Breast epithelium (tissue), 4 donors: Measurements from ENCODE around the gene VAMP8. TPM values are rescaled to one million over a fixed set of nuclear protein-coding genes. Genes with fewer than 3 reads are reported as not detected.

Experiments
- DNase-seq, 2 donors: peaks; one replicate each; pipeline ENCODE4 v3.0.0-alpha.2; 2019; ENCODE audit warnings: low spot score in 2 of 2
- H3K27ac ChIP-seq, 2 donors: fragments of 200-600 bp; sonication (generic) in 1 of 2; one replicate each; pipeline ENCODE4 v1.5.1; 2016 to 2019; ENCODE audit warnings: mild to moderate bottlenecking in 1 of 2
- H3K27me3 ChIP-seq, 2 donors: fragments of 200-600 bp; sonication (generic) in 1 of 2; one replicate each; pipeline versions ENCODE4 v1.5.1 to v1.6.0; 2017 to 2019; ENCODE audit warnings: control low read depth in 1 of 2, mild to moderate bottlenecking in 1 of 2
- H3K36me3 ChIP-seq: fragments of 200-600 bp; one replicate; pipeline ENCODE4 v1.5.1; 2019
- H3K4me1 ChIP-seq, 2 donors: fragments of 200-600 bp; sonication (generic); one replicate each; pipeline ENCODE4 v1.5.1; 2016 to 2019; ENCODE audit warnings: control low read depth in 1 of 2
- H3K4me3 ChIP-seq, 3 donors: fragments of 200-600 bp; sonication (generic); 1 replicate in 2 of 3; 2 replicates in 1 of 3; pipeline ENCODE4 v1.5.1; 2016 to 2019; ENCODE audit warnings: mild to moderate bottlenecking in 3 of 3, moderate library complexity in 2 of 3
- H3K9me3 ChIP-seq, 2 donors: fragments of 200-600 bp; sonication (generic) in 1 of 2; one replicate each; pipeline ENCODE4 v1.5.1; 2016 to 2019; ENCODE audit warnings: control low read depth in 1 of 2
- CTCF ChIP-seq, 3 donors: fragments of 450-650 bp; IDR thresholded peaks; one replicate each; pipeline ENCODE4 v1.5.1; 2016 to 2017; ENCODE audit warnings: antibody characterized with exemption in 3 of 3, mild to moderate bottlenecking in 3 of 3, moderate library complexity in 3 of 3
- POLR2A ChIP-seq: fragments of 450-650 bp; IDR thresholded peaks from one replicate; pipeline ENCODE4 v1.6.1; 2016; ENCODE audit warnings: antibody characterized with exemption, mild to moderate bottlenecking, moderate library complexity
- POLR2AphosphoS5 ChIP-seq, 3 donors: sonication (generic); formaldehyde crosslinking; IDR thresholded peaks; one replicate each; pipeline ENCODE4 v1.6.1; 2017; ENCODE audit warnings: antibody characterized with exemption in 3 of 3
- intact Hi-C: fragments of 100-400 bp; cut with DNase I; formaldehyde crosslinking; loops from one replicate; pipeline ENCODE4 v1.15.1; 2023; ENCODE audit warnings: low total_unique reads
- total RNA-seq, 3 donors: library from RNA; depleted of rRNA; stranded (reverse); fragments of >200 nt; gene quantifications; one replicate each; pipeline ENCODE4 v1.1.0, GENCODE V29; 2016

Gene VAMP8
- total RNA-seq, 3 donors from 2014 or later: 23.2 to 127 (median 55.7) TPM

GRCh38 chr2:85621338-85621737, 44.0 kb downstream of the VAMP8 start:
- peaks cover 4% of the 10 kb centered on the region for H3K36me3 ChIP-seq

GRCh38 chr2:85623991-85624390, 46.6 kb downstream of the VAMP8 start:
- H3K36me3 ChIP-seq: peaks cover 4% of the 10 kb centered on the region
- H3K27ac ChIP-seq: no peak overlapping the region
- H3K4me1 ChIP-seq: no peaks in the 10 kb centered on the region
- no peaks in the 10 kb centered on the region for H3K9me3 ChIP-seq
- TF ChIP-seq POLR2A (no peak), POLR2AphosphoS5 (IDR thresholded peaks at IDR 0.05) (no peak), CTCF (IDR thresholded peaks at IDR 0.05) (no peak)
- intact Hi-C loops: no loop called here
- H3K4me3 ChIP-seq: no peak overlapping the region
- DNase-seq: no peak
- no peaks in the 10 kb centered on the region for H3K27me3 ChIP-seq

More at GRCh38 chr2:85621338-85621737, 44.0 kb downstream of the VAMP8 start:
- DNase-seq: no peak
- no peak for TF ChIP-seq CTCF (IDR thresholded peaks at IDR 0.05)
- no peak for TF ChIP-seq POLR2A
- TF ChIP-seq POLR2AphosphoS5 (IDR thresholded peaks at IDR 0.05): no peak
- Histone ChIP-seq H3K4me3 (no peak overlapping the region), H3K27me3 (no peaks in the 10 kb centered on the region), H3K27ac (no peak overlapping the region), H3K4me1 (peaks cover 0 to 5% of the 10 kb centered on the region in 2 donors), H3K9me3 (no peaks in the 10 kb centered on the region)
- intact Hi-C loops: no loop called here

- TF ChIP-seq CTCF (IDR thresholded peaks at IDR 0.05) (no peak), POLR2A (no peak), POLR2AphosphoS5 (IDR thresholded peaks at IDR 0.05) (no peak)
- Histone ChIP-seq H3K27ac (no peak overlapping the region), H3K9me3 (no peaks in the 10 kb centered on the region), H3K27me3 (no peaks in the 10 kb centered on the region), H3K4me3 (no peak overlapping the region), H3K4me1 (no peaks in the 10 kb centered on the region), H3K36me3 (no peaks in the 10 kb centered on the region)
- intact Hi-C loops: no loop called here
- no peak for DNase-seq
Observed at GRCh38 chr2:85628658-85629057, 51.3 kb downstream of the VAMP8 start.

GRCh38 chr2:85631316-85631715, 53.9 kb downstream of the VAMP8 start:
- TF ChIP-seq CTCF (IDR thresholded peaks at IDR 0.05): no peak
- TF ChIP-seq POLR2A: no peak
- no peak for TF ChIP-seq POLR2AphosphoS5 (IDR thresholded peaks at IDR 0.05)
- DNase-seq: no peak
- H3K27ac ChIP-seq: no peak overlapping the region
- no peaks in the 10 kb centered on the region for H3K4me1 ChIP-seq
- no peaks in the 10 kb centered on the region for H3K27me3 ChIP-seq
- no peaks in the 10 kb centered on the region for H3K9me3 ChIP-seq
- no peak overlapping the region for H3K4me3 ChIP-seq
- no peaks in the 10 kb centered on the region for H3K36me3 ChIP-seq
- intact Hi-C loops: no loop called here

Other genes with a start within 250 kb of the VAMP8 start
- gene TGOLN2, start 249.6 kb upstream of the VAMP8 start, total RNA-seq: 100 to 1,000 TPM; 111 to 161 (median 117) TPM
- 100 to 1,000 TPM in 2 of 3 donors, 10 to 100 TPM in 1; 96.4 to 534 (median 101) TPM for gene RETSAT, start 223.1 kb upstream of the VAMP8 start, total RNA-seq
- 100 to 1,000 TPM in 1 of 3 donors, 10 to 100 TPM in 2; 42.9 to 149 (median 47.0) TPM for gene ELMOD3, start 222.8 kb upstream of the VAMP8 start, total RNA-seq
- gene CAPG, start 167.2 kb upstream of the VAMP8 start, total RNA-seq: 100 to 1,000 TPM; 102 to 254 (median 109) TPM
- not detected for gene SH2D6, start 158.9 kb upstream of the VAMP8 start, total RNA-seq
- 100 to 1,000 TPM; 180 to 263 (median 236) TPM for gene MAT2A, start 38.4 kb upstream of the VAMP8 start, total RNA-seq
- gene GGCX, start 16.1 kb upstream of the VAMP8 start, total RNA-seq: 10 to 100 TPM; 26.7 to 35.1 (median 31.8) TPM
- gene VAMP5, start 6.8 kb downstream of the VAMP8 start, total RNA-seq: 10 to 100 TPM; 33.8 to 92.0 (median 50.8) TPM
- 100 to 1,000 TPM; 131 to 243 (median 161) TPM for gene RNF181, start 18.2 kb downstream of the VAMP8 start, total RNA-seq
- 10 to 100 TPM; 20.8 to 40.0 (median 22.6) TPM for gene TMEM150A, start 25.1 kb downstream of the VAMP8 start, total RNA-seq
- 10 to 100 TPM; 13.9 to 26.6 (median 16.1) TPM for gene C2orf68, start 34.5 kb downstream of the VAMP8 start, total RNA-seq
- 10 to 100 TPM; 53.6 to 71.7 (median 68.5) TPM for gene USP39, start 38.6 kb downstream of the VAMP8 start, total RNA-seq
- 1 to 10 TPM in 1 of 3 donors, not detected in 2; 3.7 TPM for gene SFTPB, start 90.6 kb downstream of the VAMP8 start, total RNA-seq
- gene GNLY, start 116.8 kb downstream of the VAMP8 start, total RNA-seq: 1 to 10 TPM; 2.0 to 2.6 (median 2.1) TPM
- 100 to 1,000 TPM in 1 of 3 donors, 10 to 100 TPM in 2; 20.8 to 167 (median 46.2) TPM for gene ATOH8, start 176.4 kb downstream of the VAMP8 start, total RNA-seq